22Rv1 (cell line): ENCODE measurements around the gene HEY2.

Experiments
- ZFX ChIP-seq: fragments of 450-650 bp; IDR thresholded peaks from 2 replicates; pipeline ENCODE4 v1.6.1; 2017; ENCODE audit warnings: antibody characterized with exemption, borderline replicate concordance
- TF ChIP-seq, protein P1 (sequence below): fragments of 450-650 bp; IDR thresholded peaks from 2 replicates; pipeline ENCODE4 v1.5.1; 2017; ENCODE audit warnings: mild to moderate bottlenecking

DNA sequence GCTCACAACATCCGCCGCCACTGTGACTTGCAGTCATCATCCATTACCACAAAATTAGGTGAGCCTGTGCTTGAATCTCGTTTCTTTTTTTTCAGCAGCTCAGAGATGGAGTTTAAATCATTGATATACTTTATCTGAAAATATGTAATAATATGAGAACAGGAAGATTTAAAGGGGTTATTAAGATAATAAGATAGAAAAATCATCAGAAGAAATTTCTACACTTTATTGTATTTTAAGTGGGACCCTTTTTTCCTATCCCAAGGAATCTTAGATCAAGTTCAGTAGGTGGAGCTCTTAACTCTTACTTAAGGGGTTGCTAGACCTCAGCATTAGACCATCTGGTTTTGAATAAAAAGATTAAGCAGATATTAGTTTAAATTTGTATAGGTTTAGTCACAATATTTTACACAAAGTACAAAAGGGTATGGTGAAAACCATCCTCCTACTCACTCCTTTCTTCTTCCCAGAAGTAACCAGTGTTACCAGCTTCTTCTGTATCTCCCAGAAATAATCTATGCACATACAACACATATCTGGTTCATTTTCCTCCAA is 32.0 kb downstream of the HEY2 start:
- TF ChIP-seq, protein P1, sequence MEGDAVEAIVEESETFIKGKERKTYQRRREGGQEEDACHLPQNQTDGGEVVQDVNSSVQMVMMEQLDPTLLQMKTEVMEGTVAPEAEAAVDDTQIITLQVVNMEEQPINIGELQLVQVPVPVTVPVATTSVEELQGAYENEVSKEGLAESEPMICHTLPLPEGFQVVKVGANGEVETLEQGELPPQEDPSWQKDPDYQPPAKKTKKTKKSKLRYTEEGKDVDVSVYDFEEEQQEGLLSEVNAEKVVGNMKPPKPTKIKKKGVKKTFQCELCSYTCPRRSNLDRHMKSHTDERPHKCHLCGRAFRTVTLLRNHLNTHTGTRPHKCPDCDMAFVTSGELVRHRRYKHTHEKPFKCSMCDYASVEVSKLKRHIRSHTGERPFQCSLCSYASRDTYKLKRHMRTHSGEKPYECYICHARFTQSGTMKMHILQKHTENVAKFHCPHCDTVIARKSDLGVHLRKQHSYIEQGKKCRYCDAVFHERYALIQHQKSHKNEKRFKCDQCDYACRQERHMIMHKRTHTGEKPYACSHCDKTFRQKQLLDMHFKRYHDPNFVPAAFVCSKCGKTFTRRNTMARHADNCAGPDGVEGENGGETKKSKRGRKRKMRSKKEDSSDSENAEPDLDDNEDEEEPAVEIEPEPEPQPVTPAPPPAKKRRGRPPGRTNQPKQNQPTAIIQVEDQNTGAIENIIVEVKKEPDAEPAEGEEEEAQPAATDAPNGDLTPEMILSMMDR: peak; percentile 24; the same call in 1 of the 2 replicates
- no peak for TF ChIP-seq ZFX
